Measurements from ENCODE around the gene PSMD9.
"Not testable (repeated sequence)": the region's sequence is repeated elsewhere in the genome, so short reads cannot be mapped to it uniquely, and the experiment has no call there.

PSMD9 gene
- total RNA-seq: 6.2 to 7.0 reads per million in 2 experiments

- peak; percentile 98 for DNase-seq (ENCODE audit: low read depth)
These were observed at the start of gene PSMD9 for GRCh38 chr12:121888478-121889273. Gene PSMD9, plus strand, starts transcription at chr12:121888790. Its CDS starts 67 bp downstream, at chr12:121888857.

GRCh38 chr12:121839106-121839992 is 49.2 kb upstream of the PSMD9 start:
- DNase-seq (ENCODE audit: low read depth): peak; percentile 100

DNA sequence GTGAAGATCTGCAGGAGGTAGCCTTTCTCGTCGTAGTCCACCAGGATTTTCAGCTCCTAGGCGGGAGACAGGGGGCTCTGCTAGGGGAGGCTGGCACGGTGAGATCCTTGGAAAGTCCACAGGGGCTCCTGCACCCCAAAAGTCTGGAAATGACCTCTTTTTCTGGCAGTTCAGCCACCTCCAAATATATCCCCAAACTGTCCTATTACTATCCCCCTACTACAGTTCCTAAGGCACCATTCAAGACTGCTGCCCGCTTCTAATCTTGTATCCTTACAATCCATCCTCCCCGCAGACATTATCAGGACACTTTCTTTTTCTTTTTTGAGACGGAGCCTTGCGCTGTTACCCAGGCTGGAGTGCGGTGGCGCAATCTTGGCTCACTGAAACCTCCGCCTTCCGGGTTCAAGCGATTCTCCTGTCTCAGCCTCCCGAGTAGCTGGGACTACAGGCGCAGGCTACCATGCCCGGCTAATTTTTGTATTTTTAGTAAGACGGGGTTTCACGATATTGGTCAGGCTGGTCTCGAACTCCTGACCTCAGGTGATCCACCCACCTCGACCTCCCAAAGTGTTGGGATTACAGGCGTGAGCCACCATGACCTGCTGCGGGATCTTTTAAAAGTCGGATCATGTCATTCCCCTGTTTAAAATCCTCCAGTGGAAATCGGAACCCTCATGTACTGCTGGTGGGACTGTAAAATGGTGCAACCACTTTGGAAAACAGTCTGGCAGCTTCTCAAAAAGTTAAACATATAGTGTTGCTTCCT is 48.4 kb upstream of the PSMD9 start:
- no peak for DNase-seq (ENCODE audit: low read depth)

GRCh38 chr12:121843236-121843982 is 45.2 kb upstream of the PSMD9 start:
- no peak for DNase-seq (ENCODE audit: low read depth)

- DNase-seq (ENCODE audit: low read depth): no peak
These were observed 42.9 kb upstream of the PSMD9 start for GRCh38 chr12:121845701-121846100.

GRCh38 chr12:121849211-121849610 is 39.4 kb upstream of the PSMD9 start:
- no peak for DNase-seq (ENCODE audit: low read depth)

DNA sequence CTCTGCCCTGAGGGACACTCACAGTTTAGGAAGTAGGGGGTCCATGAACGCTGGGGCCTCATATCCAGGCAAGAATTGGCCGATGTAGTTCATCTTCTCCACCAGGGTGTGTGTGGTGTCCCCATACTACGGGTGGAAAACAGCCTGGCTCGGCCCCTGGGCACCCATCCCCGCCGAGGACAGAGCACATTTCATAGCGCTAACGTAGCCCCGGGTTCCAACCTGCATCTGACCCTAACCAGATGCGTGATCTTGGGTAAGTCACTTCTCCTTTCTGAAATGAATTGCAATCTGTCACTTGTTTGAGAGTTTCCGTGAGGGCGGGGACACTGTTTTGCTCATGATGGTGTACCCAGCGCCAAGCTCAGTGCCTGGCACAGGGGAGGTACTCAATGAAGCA is 38.9 kb upstream of the PSMD9 start:
- DNase-seq (ENCODE audit: low read depth): no peak

- DNase-seq (ENCODE audit: low read depth): not testable (repeated sequence)
These were observed 36.2 kb upstream of the PSMD9 start for GRCh38 chr12:121852392-121852791.

DNA sequence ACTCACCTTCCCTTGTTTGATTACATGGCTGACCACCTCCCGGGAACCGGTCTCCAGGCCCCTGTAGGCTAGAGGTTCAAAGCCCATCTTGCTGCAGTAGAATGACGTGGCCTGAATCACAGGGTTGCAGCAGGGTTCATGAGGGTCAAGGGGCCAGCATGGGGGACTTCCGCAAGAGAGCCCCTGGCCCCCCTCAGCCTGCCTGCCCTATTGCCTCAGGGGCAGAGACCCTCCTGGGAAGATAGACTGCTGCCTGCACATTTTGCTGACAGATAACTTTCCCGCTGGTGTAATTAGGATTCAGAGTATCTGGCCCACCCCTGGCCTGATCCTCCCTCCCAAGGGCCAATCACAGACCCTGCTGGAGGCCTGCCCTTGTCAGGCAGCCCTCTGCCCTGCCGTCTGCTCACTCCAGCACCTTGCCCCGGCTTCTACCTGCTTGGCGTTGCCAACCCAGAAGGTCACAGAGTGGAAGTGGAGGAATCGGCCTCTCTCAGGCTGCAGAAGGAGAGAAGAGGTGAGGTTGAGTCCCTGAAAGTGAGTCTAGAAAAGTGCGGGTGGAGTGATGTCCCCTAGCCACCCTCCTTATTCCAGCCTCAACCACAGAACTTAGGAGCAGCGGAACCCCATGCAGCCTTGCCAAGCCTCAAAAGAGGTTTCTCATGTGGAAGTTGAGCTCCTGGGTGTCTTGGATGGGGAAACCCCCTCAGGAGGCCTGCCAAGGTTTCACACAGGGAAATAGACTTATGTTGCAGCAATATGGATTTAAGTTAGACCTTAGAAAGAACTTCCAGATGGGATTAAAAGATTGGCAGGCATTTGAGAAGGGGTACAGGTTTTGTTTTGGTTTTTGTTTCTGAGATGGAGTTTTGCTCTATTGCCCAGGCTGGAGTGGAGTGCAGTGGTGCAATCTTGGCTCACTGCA is 31.0 kb upstream of the PSMD9 start:
- no peak for DNase-seq (ENCODE audit: low read depth)

GRCh38 chr12:121858318-121858661 is 30.3 kb upstream of the PSMD9 start:
- no peak for DNase-seq (ENCODE audit: low read depth)

- no peak for DNase-seq (ENCODE audit: low read depth)
These were observed 29.7 kb upstream of the PSMD9 start, which contains the start of gene HPD for GRCh38 chr12:121858662-121859572. Gene HPD, minus strand, starts transcription at chr12:121858859. Its CDS starts 36 bp downstream, at chr12:121858823.

GRCh38 chr12:121860257-121860656 is 28.3 kb upstream of the PSMD9 start:
- DNase-seq (ENCODE audit: low read depth): no peak

- DNase-seq (ENCODE audit: low read depth): not testable (repeated sequence)
These were observed 27.9 kb upstream of the PSMD9 start for GRCh38 chr12:121860699-121861098.

- no peak for DNase-seq (ENCODE audit: low read depth)
These were observed 26.8 kb upstream of the PSMD9 start for GRCh38 chr12:121861636-121862254.

GRCh38 chr12:121866331-121866730 is 22.3 kb upstream of the PSMD9 start:
- DNase-seq (ENCODE audit: low read depth): no peak

- not testable (repeated sequence) for DNase-seq (ENCODE audit: low read depth)
These were observed 19.4 kb upstream of the PSMD9 start for GRCh38 chr12:121869229-121869628.

DNA sequence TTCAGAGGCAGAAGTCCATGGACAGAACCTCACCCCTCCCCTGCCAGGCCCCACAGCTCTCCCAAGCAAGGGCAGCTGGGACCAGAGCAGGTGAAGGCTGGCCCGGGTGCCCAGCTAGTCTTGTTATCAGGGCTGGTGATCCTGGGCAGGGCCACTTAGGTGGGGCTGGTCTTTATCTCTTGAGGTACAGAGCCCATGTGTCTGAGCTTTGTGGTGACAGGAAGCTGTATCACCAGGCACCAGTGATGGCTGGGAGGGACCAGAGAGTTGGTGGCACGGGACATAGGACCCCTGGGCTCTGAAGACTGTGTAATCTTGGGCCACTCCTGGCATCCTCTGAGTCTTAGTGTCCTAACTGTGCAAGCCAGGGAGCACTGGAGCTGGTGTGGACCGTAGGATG is 17.1 kb upstream of the PSMD9 start:
- no peak for DNase-seq (ENCODE audit: low read depth)

GRCh38 chr12:121872546-121873215 is 15.9 kb upstream of the PSMD9 start:
- DNase-seq (ENCODE audit: low read depth): no peak

All from T follicular helper cell (primary cell).